GM21515 (cell line): Measurements from ENCODE around the gene CALHM1.
"Not testable (repeated sequence)": the region's sequence is repeated elsewhere in the genome, so short reads cannot be mapped to it uniquely, and the experiment has no call there.

Source experiments
- ATAC-seq: cut with Tn5 transposase; IDR thresholded peaks from one replicate; pipeline ENCODE4 v1.9.1; 2021; ENCODE audit not compliant: unreplicated experiment

CALHM1 gene

DNA sequence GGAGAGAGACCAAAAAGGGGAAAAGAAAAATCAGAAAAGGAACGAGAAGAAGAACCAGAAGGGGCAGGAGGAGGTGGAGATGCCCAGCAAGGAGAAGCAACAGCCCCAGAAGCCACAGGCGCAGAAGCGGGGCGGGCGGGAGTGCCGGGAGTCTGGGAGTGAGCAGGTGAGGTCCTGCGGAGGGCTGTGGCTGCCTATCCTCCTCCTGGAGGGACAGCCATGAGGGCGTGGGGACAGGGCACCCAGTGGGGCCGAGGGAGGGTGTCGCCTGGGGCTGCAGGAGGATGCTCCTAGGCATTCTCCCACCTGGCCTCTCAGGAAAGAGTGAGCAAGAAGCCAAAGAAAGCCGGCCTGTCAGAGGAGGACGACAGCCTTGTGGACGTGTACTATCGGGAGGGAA lies 18.3 kb downstream of the CALHM1 start:
- ATAC-seq: no peak

GRCh38 chr10:103439776-103440175 lies 18.9 kb downstream of the CALHM1 start:
- no peak for ATAC-seq

DNA sequence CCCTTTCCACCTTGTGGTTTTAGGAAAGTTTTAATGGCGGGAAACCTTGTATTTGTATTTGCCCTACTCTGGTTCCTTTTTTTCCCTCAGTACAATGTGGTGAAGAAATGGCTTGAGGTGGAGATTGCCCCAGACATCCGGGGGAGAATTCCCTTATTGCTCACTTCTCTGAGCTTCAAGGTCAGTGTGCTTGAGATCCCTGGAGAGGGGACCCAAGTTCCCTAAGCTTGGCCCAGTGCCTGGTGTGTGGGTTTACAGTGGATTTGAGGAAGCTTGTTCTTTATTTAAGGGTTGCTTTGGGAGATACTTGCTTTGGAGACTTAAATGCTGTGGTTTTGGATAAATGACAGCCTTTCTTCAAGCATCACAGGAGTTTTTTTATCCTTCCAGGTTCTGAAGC lies 24.8 kb downstream of the CALHM1 start:
- no peak for ATAC-seq

DNA sequence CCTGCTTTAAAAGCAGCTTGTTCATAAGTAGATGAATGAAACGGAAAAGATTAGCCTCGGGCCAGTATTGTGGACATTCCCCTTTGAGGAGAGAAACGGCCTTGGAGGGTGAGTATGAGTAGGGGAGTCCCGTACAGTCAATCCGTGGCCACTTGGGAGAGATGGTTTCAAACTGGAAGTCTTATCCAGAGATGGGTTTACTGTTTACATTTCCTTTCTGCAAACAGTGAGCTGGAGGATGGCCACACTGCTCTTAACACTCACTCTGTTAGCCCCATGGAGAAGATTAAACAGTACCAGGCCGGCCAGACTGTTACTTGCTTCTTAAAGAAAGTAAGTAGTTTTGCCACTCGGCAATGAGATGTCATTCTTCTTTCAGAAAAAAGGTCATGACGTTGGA lies 26.8 kb downstream of the CALHM1 start:
- ATAC-seq: no peak

DNA sequence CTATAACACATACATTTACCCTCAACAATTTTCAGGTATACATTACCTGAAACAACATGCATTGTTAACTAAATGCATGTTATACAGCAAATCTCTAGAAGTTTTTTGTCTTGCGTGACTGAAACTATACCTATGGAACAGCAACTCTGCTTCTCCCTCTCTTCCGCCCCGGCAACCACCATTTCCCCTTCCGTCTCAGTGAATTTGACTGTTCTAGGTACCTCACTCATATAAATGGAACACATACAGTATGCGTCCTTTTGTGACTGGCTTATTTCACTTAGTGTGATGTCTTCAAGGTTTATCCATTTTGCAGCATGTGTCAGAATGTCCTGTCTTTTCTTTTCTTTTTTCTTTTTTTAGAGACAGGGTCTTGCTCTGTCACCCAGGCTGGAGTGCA lies 29.1 kb downstream of the CALHM1 start:
- ATAC-seq: no peak

GRCh38 chr10:103428989-103429643 lies 29.6 kb downstream of the CALHM1 start:
- no peak for ATAC-seq

- ATAC-seq: no peak
Measured at GRCh38 chr10:103427866-103428265, 30.8 kb downstream of the CALHM1 start.

DNA sequence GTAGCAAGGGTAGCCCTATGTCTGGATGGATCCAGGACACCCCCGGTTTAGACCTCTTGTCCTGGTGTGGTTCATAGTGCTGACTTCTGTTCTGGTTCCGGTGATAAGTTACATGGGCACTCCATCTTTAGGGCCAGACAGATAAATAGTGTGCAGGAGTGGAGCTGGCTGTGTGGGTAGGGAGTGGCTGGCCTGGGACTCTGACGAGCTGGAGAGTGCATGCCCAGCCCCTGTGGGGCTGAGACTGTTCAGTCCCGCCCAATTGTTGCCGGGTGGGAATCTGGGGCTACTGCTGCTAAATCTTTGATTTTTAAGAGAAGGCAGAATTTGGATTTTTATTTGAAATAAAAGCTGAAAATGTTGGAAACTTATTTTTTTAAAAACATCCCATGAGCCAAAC lies 35.0 kb downstream of the CALHM1 start:
- ATAC-seq: no peak

DNA sequence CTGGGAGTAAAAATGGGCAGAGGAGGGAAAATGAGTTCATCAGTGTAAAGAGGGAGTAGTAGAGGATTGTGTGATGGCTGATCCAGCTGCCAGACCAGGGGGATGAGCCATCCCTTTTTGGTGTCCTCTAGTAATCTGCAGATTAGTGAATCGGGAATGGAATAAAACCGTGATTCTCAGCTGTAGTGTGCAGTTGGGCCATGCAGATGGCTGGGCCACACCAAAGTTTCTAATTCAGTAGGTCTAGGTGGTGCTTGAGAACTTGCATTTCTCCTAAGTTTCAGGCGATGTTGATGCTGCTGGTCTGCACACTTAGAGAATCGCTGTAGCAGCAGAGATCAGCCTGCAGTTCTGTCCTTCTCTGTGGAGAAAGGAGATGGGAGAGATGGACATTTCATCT lies 39.6 kb downstream of the CALHM1 start:
- ATAC-seq: no peak

DNA sequence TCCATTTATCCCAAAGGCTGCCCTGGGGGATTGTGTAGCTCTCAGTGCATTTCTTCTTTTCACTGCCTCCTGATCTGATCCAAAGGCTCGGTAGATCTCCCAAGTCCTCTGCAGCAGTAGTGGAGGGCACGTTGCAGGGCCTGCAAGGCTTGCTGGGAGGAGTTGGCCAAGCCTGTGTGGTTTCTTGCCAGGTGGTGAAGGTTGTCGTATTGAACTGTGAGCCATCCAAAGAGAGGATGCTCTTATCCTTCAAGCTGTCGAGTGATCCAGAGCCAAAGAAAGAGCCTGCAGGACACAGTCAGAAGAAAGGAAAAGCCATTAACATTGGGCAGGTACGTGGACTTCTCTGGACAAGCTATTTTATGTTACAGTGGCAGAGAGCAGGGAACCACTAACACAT lies 41.1 kb downstream of the CALHM1 start:
- no peak for ATAC-seq

DNA sequence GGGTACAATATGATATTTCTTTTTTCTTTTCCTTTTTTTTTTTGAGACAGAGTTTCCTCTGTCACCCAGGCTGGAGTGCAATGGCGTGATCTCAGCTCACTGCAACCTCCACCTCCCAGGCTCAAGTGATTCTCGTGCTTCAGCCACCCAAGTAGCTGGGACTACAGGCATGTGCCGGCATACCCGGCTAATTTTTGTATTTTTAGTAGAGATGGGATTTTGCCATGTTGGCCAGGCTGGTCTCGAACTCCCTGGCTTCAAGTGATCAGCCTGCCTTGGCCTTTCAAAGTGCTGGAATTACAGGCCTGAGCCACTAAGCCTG lies 41.6 kb downstream of the CALHM1 start:
- not testable (repeated sequence) for ATAC-seq

DNA sequence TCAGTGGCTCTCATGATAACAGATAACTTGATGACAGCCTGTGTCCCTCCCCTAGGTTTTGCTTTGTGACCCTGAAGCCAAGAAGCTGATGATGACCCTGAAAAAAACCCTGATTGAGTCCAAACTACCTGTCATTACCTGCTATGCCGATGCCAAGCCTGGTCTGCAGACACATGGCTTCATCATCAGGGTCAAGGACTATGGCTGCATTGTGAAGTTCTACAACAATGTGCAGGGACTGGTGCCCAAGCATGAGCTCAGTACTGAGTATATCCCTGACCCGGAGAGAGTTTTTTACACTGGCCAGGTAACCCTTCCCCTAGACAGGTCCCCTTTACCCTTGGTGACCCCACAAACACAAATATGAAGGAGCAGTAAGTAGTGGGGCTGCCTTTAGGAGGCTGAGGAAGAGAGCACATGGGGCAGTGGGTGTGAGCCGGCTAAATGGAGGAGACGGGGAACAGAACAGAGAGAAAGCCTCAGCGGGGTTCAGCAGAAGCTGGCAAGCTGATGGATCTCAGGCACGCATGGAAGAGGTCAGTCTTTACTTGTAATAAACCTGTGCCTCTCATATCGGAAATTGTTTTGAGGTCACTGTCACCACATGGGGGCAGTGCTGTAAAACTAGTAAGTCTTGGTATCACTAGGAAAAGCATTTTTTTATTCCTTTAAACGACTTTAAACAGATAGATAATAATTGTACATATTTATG lies 42.1 kb downstream of the CALHM1 start:
- no peak for ATAC-seq

DNA sequence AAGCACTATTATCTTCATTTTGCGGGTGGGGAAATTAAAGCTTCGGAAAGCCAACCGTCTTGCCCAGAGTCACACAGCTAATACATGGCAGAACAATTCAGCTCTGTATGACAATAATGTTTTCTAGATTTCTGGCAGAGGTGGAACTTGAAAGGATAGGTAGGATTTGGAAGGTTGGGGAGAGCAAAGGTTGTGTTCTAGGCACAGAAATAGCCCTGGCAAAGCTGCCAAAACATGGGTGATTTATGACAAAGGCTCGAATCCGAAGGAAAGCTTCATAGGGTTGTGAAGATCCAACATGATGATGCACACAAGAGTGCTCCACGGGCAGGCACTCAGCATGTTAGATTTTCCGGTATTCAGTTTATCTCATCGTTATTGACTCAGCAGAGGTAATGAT lies 43.1 kb downstream of the CALHM1 start:
- ATAC-seq: no peak

DNA sequence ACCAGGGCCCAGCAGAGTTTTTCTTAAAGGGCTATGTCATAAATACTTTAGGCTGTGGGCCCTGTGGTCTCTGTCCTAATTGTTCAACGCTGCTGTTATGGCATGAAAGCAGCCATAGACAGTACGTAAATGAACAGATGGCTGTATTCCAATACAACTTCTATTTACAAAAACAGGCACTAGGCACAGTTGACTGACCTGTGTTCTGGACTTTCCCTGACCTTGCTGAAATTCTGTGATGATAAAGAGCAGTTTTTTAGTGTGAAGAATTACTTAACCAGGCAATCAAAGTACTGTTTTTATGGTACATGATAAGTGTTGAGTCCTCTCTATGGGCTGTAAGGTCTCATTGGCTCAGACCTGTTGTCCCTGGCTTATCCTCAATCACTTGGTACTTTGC lies 45.1 kb downstream of the CALHM1 start:
- no peak for ATAC-seq
